Kidney (tissue), 14 donors: ENCODE results near the gene NFKBIZ. TPM values are rescaled to one million over a fixed set of nuclear protein-coding genes. Genes with fewer than 3 reads are reported as not detected.

ENCODE experiments used
- DNase-seq, 5 donors: peaks; one replicate each; pipeline ENCODE4 v3.0.0-alpha.2; 2013 to 2020
- FAIRE-seq: peaks from 2 replicates; lab custom pipeline; 2012; peaks lifted over from hg19 to GRCh38; lab: Jason Lieb, UNC
- H3K27ac ChIP-seq, 2 donors: one replicate each; pipeline ENCODE4 v1.7.0; 2013; ENCODE audit warnings: low read depth in 2 of 2, low read length in 2 of 2, inconsistent platforms in 1 of 2
- H3K27me3 ChIP-seq: one replicate; pipeline ENCODE4 v1.7.1; 2013; ENCODE audit warnings: low read length, inconsistent platforms; ENCODE audit not compliant: control insufficient read depth, insufficient read depth
- H3K36me3 ChIP-seq, 3 donors: one replicate each; pipeline versions ENCODE4 v1.7.0 to v1.7.1; 2013; ENCODE audit warnings: low read length in 3 of 3, control low read depth in 1 of 3, inconsistent platforms in 1 of 3; ENCODE audit not compliant: insufficient read depth in 3 of 3, control insufficient read depth in 2 of 3
- H3K4me1 ChIP-seq, 3 donors: one replicate each; pipeline versions ENCODE4 v1.7.0 to v1.7.1; 2013; ENCODE audit warnings: low read length in 3 of 3, inconsistent platforms in 1 of 3, low read depth in 1 of 3; ENCODE audit not compliant: control insufficient read depth in 2 of 3, insufficient read depth in 2 of 3
- H3K4me3 ChIP-seq, 3 donors: one replicate each; pipeline versions ENCODE4 v1.7.0 to v1.8.1; 2013; ENCODE audit warnings: low read length in 3 of 3, control low read depth in 1 of 3, inconsistent platforms in 1 of 3
- H3K9ac ChIP-seq, 3 donors: one replicate each; pipeline versions ENCODE4 v1.7.0 to v1.7.1; 2013; ENCODE audit warnings: low read length in 3 of 3, control low read depth in 1 of 3, inconsistent platforms in 1 of 3
- H3K9me3 ChIP-seq, 3 donors: one replicate each; pipeline versions ENCODE4 v1.7.0 to v1.7.1; 2013; ENCODE audit warnings: low read length in 3 of 3, control low read depth in 1 of 3, inconsistent platforms in 1 of 3; ENCODE audit not compliant: control insufficient read depth in 2 of 3, insufficient read depth in 1 of 3
- CTCF ChIP-seq: IDR thresholded peaks from 3 replicates; pipeline ENCODE4 v1.5.1; 2012; ENCODE audit warnings: mild to moderate bottlenecking, moderate library complexity, borderline replicate concordance; ENCODE audit not compliant: insufficient read depth; ENCODE audit errors: extremely low read depth
- intact Hi-C: fragments of 100-400 bp; cut with DNase I; formaldehyde crosslinking; loops from one replicate; pipeline ENCODE4 v1.11.1; 2022
- polyA plus RNA-seq: library from polyadenylated mRNA; stranded (reverse); fragments of 350-450 nt; fragmentation: Illumina TruSeq; extraction: RNeasy Lipid Tissue Mini Kit (QIAGEN cat#74804); gene quantifications from one replicate; pipeline ENCODE4 v1.2.3, GENCODE V29; 2014; ENCODE audit warnings: low read depth, low replicate concordance; ENCODE audit not compliant: insufficient read depth
- total RNA-seq: library from RNA; stranded (reverse); fragmentation: NEBNext Ultra II Directional; extraction: Animal tissue kit (Norgen Biotek cat#: 25700); gene quantifications from one replicate; pipeline ENCODE4 v1.2.1, GENCODE V29; 2021
- donor health status: control.
- donor health status: control.
- donor health status: control.
- donor health status: control.
- donor health status: control.
- donor health status: DM: yes; HTN: yes; CAD: no.
- donor health status: Normal renal cell carcinoma (clear cell type).

Gene NFKBIZ
- total and polyA plus RNA-seq, 2 donors from 2014 or later, result 6.7 to 196 TPM

GRCh38 chr3:101851850-101852714 is 2.8 kb downstream of the NFKBIZ start:
- H3K4me3 ChIP-seq, result peak overlapping the region in 2 of 3 donors; percentile 91 to 99
- peak overlapping the region in 1 of 2 donors; percentile 41 for H3K27ac ChIP-seq
- no peak for TF ChIP-seq CTCF
- peaks cover 4 to 46% (median 40%) of the 10 kb centered on the region in 3 donors for H3K36me3 ChIP-seq
- H3K4me1 ChIP-seq, result peaks cover 0 to 11% (median 9%) of the 10 kb centered on the region in 3 donors
- DNase-seq, result no peak
- intact Hi-C loops, result no loop called here
- H3K27me3 ChIP-seq, result no peaks in the 10 kb centered on the region
- FAIRE-seq, result no peak
- H3K9ac ChIP-seq, result peak overlapping the region in 1 of 3 donors; percentile 52
- H3K9me3 ChIP-seq, result no peaks in the 10 kb centered on the region

GRCh38 chr3:101852983-101853840 is 3.9 kb downstream of the NFKBIZ start:
- H3K4me1 ChIP-seq, result peaks cover 0 to 9% (median 8%) of the 10 kb centered on the region in 3 donors
- H3K27ac ChIP-seq, result peak overlapping the region in 1 of 2 donors; percentile 47
- H3K4me3 ChIP-seq, result peak overlapping the region in 1 of 3 donors; percentile 39
- intact Hi-C loops, result no loop called here
- H3K9ac ChIP-seq, result peak overlapping the region in 1 of 3 donors; percentile 24
- FAIRE-seq (no peak), DNase-seq (no peak)
- H3K36me3 ChIP-seq, result peaks cover 4 to 56% (median 47%) of the 10 kb centered on the region in 3 donors
- H3K9me3 ChIP-seq, result no peaks in the 10 kb centered on the region
- TF ChIP-seq CTCF, result no peak
- no peaks in the 10 kb centered on the region for H3K27me3 ChIP-seq

GRCh38 chr3:101853982-101854381 is 4.7 kb downstream of the NFKBIZ start:
- H3K27me3 ChIP-seq, result no peaks in the 10 kb centered on the region
- no peaks in the 10 kb centered on the region for H3K9me3 ChIP-seq
- TF ChIP-seq CTCF, result no peak
- H3K36me3 ChIP-seq, result peaks cover 4 to 60% (median 47%) of the 10 kb centered on the region in 3 donors
- intact Hi-C loops, result no loop called here
- no peak overlapping the region for H3K27ac ChIP-seq
- H3K9ac ChIP-seq, result no peak overlapping the region
- H3K4me3 ChIP-seq, result no peak overlapping the region
- FAIRE-seq (no peak), DNase-seq (no peak)
- peaks cover 0 to 9% (median 8%) of the 10 kb centered on the region in 3 donors for H3K4me1 ChIP-seq
